K562 (cell line): ENCODE data around the gene GPR180. TPM values are rescaled to one million over a fixed set of nuclear protein-coding genes. Genes with fewer than 3 reads are reported as not detected.

Experiments
- CCNT2 ChIP-seq: IDR thresholded peaks from 2 replicates; pipeline ENCODE4 v1.6.1; 2011; ENCODE audit warnings: borderline replicate concordance, low read depth, mild to moderate bottlenecking, moderate library complexity, mixed read lengths, low read length; ENCODE audit not compliant: insufficient read length; ENCODE audit errors: extremely low read depth
- CHAMP1 ChIP-seq: fragments of 450-650 bp; IDR thresholded peaks from 2 replicates; pipeline ENCODE4 v1.6.1; 2016; ENCODE audit warnings: mild to moderate bottlenecking
- ERF ChIP-seq: fragments of 450-650 bp; formaldehyde crosslinking; IDR thresholded peaks from 2 replicates; pipeline ENCODE4 v1.4.0; 2020; ENCODE audit warnings: mild to moderate bottlenecking, mixed read lengths
- HDAC2 ChIP-seq: fragments of 450-650 bp; IDR thresholded peaks from 2 replicates; pipeline ENCODE4 v1.6.1; 2016; ENCODE audit warnings: mild to moderate bottlenecking
- HMBOX1 ChIP-seq: sonication (generic); IDR thresholded peaks from 2 replicates; pipeline ENCODE4 v1.6.1; 2016
- HOXB6 ChIP-seq: fragments of 250-450 bp; sonication (Bioruptor Pico); IDR thresholded peaks from 2 replicates; pipeline ENCODE4 v1.5.1; 2022; ENCODE audit warnings: mild to moderate bottlenecking, borderline replicate concordance
- NFE2L1 ChIP-seq: fragments of 450-650 bp; IDR thresholded peaks from 2 replicates; pipeline ENCODE4 v1.6.1; 2016; ENCODE audit warnings: missing genetic modification characterization, low read depth, mild to moderate bottlenecking, missing compliant biosample characterization, moderate library complexity, borderline replicate concordance
- PRDM10 ChIP-seq: fragments of 450-650 bp; IDR thresholded peaks from 2 replicates; pipeline ENCODE4 v1.6.1; 2018; ENCODE audit not compliant: partially characterized antibody
- RBM14 ChIP-seq: fragments of 200-400 bp; formaldehyde crosslinking; IDR thresholded peaks from 2 replicates; pipeline ENCODE4 v1.6.1; 2018; ENCODE audit warnings: low read depth, mild to moderate bottlenecking, low read length, moderate library complexity, borderline replicate concordance; ENCODE audit not compliant: insufficient read depth
- RFX1 ChIP-seq: fragments of 450-650 bp; IDR thresholded peaks from 2 replicates; pipeline ENCODE4 v1.6.1; 2016; ENCODE audit warnings: mild to moderate bottlenecking, moderate library complexity
- SUPT5H ChIP-seq: fragments of 450-650 bp; IDR thresholded peaks from 2 replicates; pipeline ENCODE4 v1.6.1; 2016
- ZNF277 ChIP-seq: fragments of 250-450 bp; sonication (Bioruptor Pico); IDR thresholded peaks from 2 replicates; pipeline ENCODE4 v1.8.0; 2022; ENCODE audit warnings: inconsistent platforms, mild to moderate bottlenecking, moderate library complexity, borderline replicate concordance
- ZNF408 ChIP-seq: fragments of 250-450 bp; sonication (Bioruptor Pico); IDR thresholded peaks from 2 replicates; pipeline ENCODE4 v1.4.0; 2020; ENCODE audit warnings: low read depth, mild to moderate bottlenecking, moderate library complexity
- ZNF655 ChIP-seq: fragments of 250-450 bp; sonication (Bioruptor Pico); IDR thresholded peaks from 2 replicates; pipeline ENCODE4 v1.5.0; 2021
- polyA plus RNA-seq, 8 experiments: library from polyadenylated mRNA; depleted of rRNA in 4 of 8; stranded (reverse) in 5 of 8; unstranded in 3 of 8; fragments of >200 nt; fragmentation: Nextera tagmentation in 2 of 8; fragmentation: Illumina TruSeq in 1 of 8; extraction: Ambion mirVana in 2 of 8; extraction: Trizol in 1 of 8; gene quantifications; 2 replicates each; pipeline versions ENCODE4 v1.2.1 to v1.2.3, GENCODE V29; 2011 to 2014; ENCODE audit warnings: inconsistent platforms in 1 of 8, missing spikeins in 1 of 8
- total RNA-seq, 7 experiments: library from RNA; depleted of rRNA in 6 of 7; stranded (reverse); fragments of >200 nt in 6 of 7; fragmentation: Illumina TruSeq in 2 of 7; extraction: Trizol in 2 of 7; gene quantifications; 2 replicates each; pipeline versions ENCODE4 v1.2.1 to v1.2.3, GENCODE V29; 2011 to 2021; ENCODE audit warnings: low replicate concordance in 1 of 7
- TF ChIP-seq, protein P1 (sequence below): fragments of 250-450 bp; sonication (Bioruptor Pico); IDR thresholded peaks from 2 replicates; pipeline ENCODE4 v1.5.0; 2021

GPR180 gene
- total and polyA plus RNA-seq, 9 of the 15 experiments (the other 6 are each of a cell fraction or from before 2014, with no cell fraction given) = 0.77 to 4.1 (median 1.8) TPM

GRCh38 chr13:94601446-94602431 lies at the start of gene GPR180 (continued):
- peak; percentile 52 for TF ChIP-seq PRDM10
- peak; percentile 59; the same call in 1 of the 2 replicates for TF ChIP-seq HMBOX1
- peak; percentile 38 for TF ChIP-seq RFX1
- no peak for TF ChIP-seq ERF (CRISPR knock-in tag)
- TF ChIP-seq, protein P1, sequence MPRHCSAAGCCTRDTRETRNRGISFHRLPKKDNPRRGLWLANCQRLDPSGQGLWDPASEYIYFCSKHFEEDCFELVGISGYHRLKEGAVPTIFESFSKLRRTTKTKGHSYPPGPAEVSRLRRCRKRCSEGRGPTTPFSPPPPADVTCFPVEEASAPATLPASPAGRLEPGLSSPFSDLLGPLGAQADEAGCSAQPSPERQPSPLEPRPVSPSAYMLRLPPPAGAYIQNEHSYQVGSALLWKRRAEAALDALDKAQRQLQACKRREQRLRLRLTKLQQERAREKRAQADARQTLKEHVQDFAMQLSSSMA (CRISPR knock-in tag) = no peak
- peak; percentile 53 for TF ChIP-seq CCNT2
- no peak for TF ChIP-seq ZNF408 (CRISPR knock-in tag)
- no peak for TF ChIP-seq RBM14
- peak; percentile 74 for TF ChIP-seq SUPT5H
- no peak for TF ChIP-seq HDAC2
- no peak for TF ChIP-seq ZNF277 (CRISPR knock-in tag)
- TF ChIP-seq ZNF655 (CRISPR knock-in tag) = no peak
- TF ChIP-seq HOXB6 (CRISPR knock-in tag) = no peak
- no peak for TF ChIP-seq CHAMP1
- TF ChIP-seq NFE2L1 = no peak
